Neutrophil (primary cell): ENCODE data around the gene GRIK3.

Source experiments
- H3K27ac ChIP-seq: fragments of 200-600 bp; sonication (generic); 2 replicates; pipeline ENCODE4 v1.5.1; 2016; ENCODE audit warnings: mild to moderate bottlenecking, moderate library complexity
- H3K27me3 ChIP-seq: fragments of 200-600 bp; sonication (generic); 2 replicates; pipeline ENCODE4 v1.6.0; 2016; ENCODE audit warnings: mild to moderate bottlenecking
- H3K36me3 ChIP-seq: fragments of 200-600 bp; sonication (generic); 2 replicates; pipeline ENCODE4 v1.5.1; 2017
- H3K4me1 ChIP-seq, 2 experiments: fragments of 200-600 bp in 1 of 2; sonication (generic) in 1 of 2; 1 replicate in 1 of 2; 2 replicates in 1 of 2; pipeline versions ENCODE4 v1.5.1 to v1.6.1; 2013 to 2016; ENCODE audit warnings: low read depth in 1 of 2, low read length in 1 of 2, mild to moderate bottlenecking in 1 of 2, moderate library complexity in 1 of 2; ENCODE audit not compliant: control insufficient read depth in 1 of 2, insufficient read depth in 1 of 2
- H3K4me3 ChIP-seq, 2 experiments: fragments of 200-600 bp in 1 of 2; sonication (generic) in 1 of 2; 1 replicate in 1 of 2; 2 replicates in 1 of 2; pipeline ENCODE4 v1.5.1; 2013 to 2016; ENCODE audit warnings: low read depth in 1 of 2, low read length in 1 of 2, mild to moderate bottlenecking in 1 of 2, moderate library complexity in 1 of 2
- H3K9me3 ChIP-seq: fragments of 200-600 bp; sonication (generic); 2 replicates; pipeline ENCODE4 v1.5.1; 2016
- CTCF ChIP-seq: fragments of 200-600 bp; sonication (generic); IDR thresholded peaks from 2 replicates; pipeline ENCODE4 v1.5.1; 2016; ENCODE audit warnings: antibody characterized with exemption

The GRIK3 gene

GRCh38 chr1:36802018-36802417, 232.3 kb downstream of the GRIK3 start:
- no peak overlapping the region for H3K4me3 ChIP-seq
- no peaks in the 10 kb centered on the region for H3K4me1 ChIP-seq
- no peaks in the 10 kb centered on the region for H3K36me3 ChIP-seq
- H3K9me3 ChIP-seq = no peaks in the 10 kb centered on the region
- TF ChIP-seq CTCF = no peak
- H3K27me3 ChIP-seq = peaks cover 13% of the 10 kb centered on the region
- H3K27ac ChIP-seq = no peak overlapping the region

- Histone ChIP-seq H3K4me3 (no peak overlapping the region), H3K27ac (no peak overlapping the region), H3K27me3 (peaks cover 6% of the 10 kb centered on the region), H3K9me3 (no peaks in the 10 kb centered on the region), H3K36me3 (no peaks in the 10 kb centered on the region), H3K4me1 (no peaks in the 10 kb centered on the region)
- TF ChIP-seq CTCF = no peak
Observed at GRCh38 chr1:36797761-36798160, 236.6 kb downstream of the GRIK3 start.

- Histone ChIP-seq H3K4me3 (no peak overlapping the region), H3K4me1 (no peaks in the 10 kb centered on the region), H3K36me3 (no peaks in the 10 kb centered on the region), H3K9me3 (no peaks in the 10 kb centered on the region), H3K27ac (no peak overlapping the region), H3K27me3 (peaks cover 6% of the 10 kb centered on the region)
- TF ChIP-seq CTCF = no peak
Observed at GRCh38 chr1:36796733-36797132, 237.6 kb downstream of the GRIK3 start.

GRCh38 chr1:36796106-36796590, 238.2 kb downstream of the GRIK3 start:
- H3K9me3 ChIP-seq = no peaks in the 10 kb centered on the region
- no peak overlapping the region for H3K27ac ChIP-seq
- TF ChIP-seq CTCF = no peak
- no peak overlapping the region for H3K4me3 ChIP-seq
- no peaks in the 10 kb centered on the region for H3K36me3 ChIP-seq
- no peaks in the 10 kb centered on the region for H3K4me1 ChIP-seq
- H3K27me3 ChIP-seq = peaks cover 6% of the 10 kb centered on the region

GRCh38 chr1:36794460-36794859, 239.9 kb downstream of the GRIK3 start:
- TF ChIP-seq CTCF = no peak
- Histone ChIP-seq H3K36me3 (no peaks in the 10 kb centered on the region), H3K4me3 (no peak overlapping the region), H3K4me1 (no peaks in the 10 kb centered on the region), H3K27ac (no peak overlapping the region), H3K9me3 (no peaks in the 10 kb centered on the region), H3K27me3 (no peaks in the 10 kb centered on the region)

GRCh38 chr1:36793452-36793851, 240.9 kb downstream of the GRIK3 start:
- H3K27ac ChIP-seq = no peak overlapping the region
- H3K27me3 ChIP-seq = peaks cover 8% of the 10 kb centered on the region
- H3K4me1 ChIP-seq = no peaks in the 10 kb centered on the region
- TF ChIP-seq CTCF = no peak
- H3K4me3 ChIP-seq = no peak overlapping the region
- H3K36me3 ChIP-seq = no peaks in the 10 kb centered on the region
- H3K9me3 ChIP-seq = no peaks in the 10 kb centered on the region
